ENCODE measurements around the gene PXN. TPM values are rescaled to one million over a fixed set of nuclear protein-coding genes. Genes with fewer than 3 reads are reported as not detected.
"Not testable (repeated sequence)": the region's sequence is repeated elsewhere in the genome, so short reads cannot be mapped to it uniquely, and the experiment has no call there.

The PXN gene
- total RNA-seq, 2 experiments from 2014 or later = 33.0 to 39.1 TPM

DNA sequence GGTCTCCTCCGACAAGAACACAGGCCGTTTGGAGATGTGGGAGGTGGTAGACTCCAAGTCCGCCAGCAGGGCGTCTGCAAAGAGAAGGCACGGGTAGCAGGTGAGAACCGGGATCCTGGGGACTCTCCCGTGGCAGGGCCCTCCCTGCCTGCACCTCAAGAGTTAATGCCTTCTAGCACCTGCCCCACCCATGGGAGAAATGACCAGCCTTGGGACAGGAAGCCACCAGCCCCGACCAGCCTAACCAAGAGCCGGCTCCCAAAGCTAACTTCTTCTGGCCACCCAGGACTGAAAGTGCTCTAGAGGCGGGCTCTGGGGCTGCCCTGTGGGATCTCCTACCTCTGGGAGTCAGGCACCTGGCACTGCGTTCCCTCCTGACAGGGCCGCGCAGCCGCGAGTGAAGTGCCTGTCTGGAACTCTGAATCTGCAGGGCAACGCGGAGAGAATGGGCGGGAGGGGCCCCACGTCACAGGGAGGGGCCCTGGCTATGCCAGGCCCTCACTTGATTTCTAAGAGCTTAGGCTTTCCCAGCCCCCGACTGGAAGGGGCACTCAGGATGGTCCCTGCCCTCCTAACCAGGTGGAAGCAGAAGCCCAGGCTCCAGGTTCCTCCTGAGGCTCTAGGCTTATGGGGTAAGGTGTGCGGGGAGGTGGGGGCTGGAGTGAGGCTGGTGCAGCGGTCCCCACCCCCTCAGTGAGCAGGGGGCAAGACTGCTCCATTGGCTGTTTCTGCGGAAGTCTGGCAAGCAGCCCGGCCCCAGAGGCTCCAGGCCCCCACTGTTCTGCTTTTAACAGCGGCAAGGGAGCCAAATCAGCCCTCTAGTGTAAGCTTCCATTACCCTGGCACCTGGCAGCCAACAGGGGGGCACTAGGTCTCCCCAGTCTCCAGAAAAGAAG is 41.0 kb downstream of the PXN start:
- ChIA-PET POLR2A (interaction anchor here (9.6 kb wide), 1 partner anchor 67 kb away, joined by 192 read pairs; the partner anchor contains the start of genes RNU4-1 and RNU4-2), CTCF (interaction anchor here (0.6 to 10.6 kb wide), 2 partner anchors 22 to 39 kb away, joined by 3 to 268 read pairs; partner anchors contain the start of gene PXN)

DNA sequence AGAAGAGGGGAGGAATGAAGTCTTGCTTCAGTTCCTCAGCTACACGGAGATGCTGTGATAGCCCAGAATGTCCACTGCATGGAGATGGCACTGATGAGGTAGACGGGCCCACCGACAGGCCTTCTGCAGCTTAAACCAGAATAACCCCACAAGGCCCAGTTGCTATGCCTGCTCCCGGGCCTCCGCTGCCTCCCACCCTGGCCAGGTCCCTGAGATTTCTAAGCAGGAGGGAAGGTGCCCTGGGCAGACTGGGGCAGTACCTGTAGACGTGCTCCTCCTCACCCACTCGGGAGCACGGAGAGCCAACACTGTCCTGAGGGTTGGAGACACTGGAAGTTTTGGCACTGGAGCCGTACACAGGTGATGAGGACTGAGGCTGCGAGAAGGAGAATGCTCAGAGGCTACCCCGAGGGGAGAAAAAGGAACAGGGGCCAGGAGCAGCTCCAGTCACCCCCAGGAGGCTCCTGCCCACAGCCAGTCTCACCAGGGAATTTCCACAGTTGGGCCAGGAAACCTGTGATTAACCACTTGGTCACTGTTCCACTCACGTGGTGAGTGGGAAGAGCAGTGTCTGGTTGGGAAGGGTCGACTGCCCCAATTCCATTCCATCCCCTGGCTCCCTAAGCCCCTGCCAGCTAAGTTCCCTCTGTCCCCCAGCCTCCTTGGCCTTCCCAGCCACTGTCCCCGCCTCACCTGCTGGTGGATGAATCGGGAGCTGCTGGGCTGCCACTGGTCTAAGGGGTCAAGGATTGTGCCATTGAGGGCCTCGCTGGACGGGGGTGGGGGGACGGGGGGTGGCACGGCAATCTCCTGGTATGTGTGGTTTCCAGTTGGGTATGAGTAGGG is 41.8 kb downstream of the PXN start:
- CTCF ChIA-PET = interaction anchor here (0.6 to 10.6 kb wide), 3 partner anchors 21 to 245 kb away, joined by 3 to 268 read pairs (median 3); partner anchors contain the start of gene PXN
- POLR2A ChIA-PET = no interaction called here

DNA sequence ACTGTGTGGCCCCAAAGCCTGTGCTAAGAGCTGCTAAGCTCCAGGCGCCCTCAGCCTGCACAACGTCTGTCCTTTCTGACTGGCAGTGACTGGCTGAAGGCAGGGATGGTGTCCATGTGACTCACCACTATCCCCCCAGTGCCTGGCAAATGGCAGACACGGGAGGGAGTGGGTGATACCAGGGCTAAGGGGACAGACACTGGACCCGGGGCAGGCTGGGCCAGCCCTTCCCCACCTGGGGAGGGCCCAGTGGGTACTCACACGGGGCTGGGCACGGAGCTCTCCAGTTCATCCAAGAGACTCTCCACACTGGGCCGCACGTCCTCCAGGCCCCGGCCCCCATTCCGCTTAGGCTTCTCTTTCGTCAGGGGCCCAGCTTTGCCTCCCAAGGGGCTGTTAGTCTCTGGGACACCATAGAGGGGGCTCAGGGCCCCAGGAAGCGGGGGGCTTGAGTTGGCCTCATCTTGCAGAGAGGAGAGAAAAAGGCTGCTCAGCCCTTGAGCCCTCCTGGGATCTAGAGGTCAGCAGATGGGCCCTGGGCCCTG is 43.2 kb downstream of the PXN start:
- POLR2A ChIA-PET = interaction anchor here (0.7 to 1.7 kb wide), 2 partner anchors 21 to 69 kb away, joined by 4 to 9 read pairs; partner anchors contain the start of genes RNU4-2 and RPLP0
- CTCF ChIA-PET = interaction anchor here (1.5 kb wide), 1 partner anchor 9 kb away, joined by 6 read pairs; no protein-coding TSS in a partner anchor

DNA sequence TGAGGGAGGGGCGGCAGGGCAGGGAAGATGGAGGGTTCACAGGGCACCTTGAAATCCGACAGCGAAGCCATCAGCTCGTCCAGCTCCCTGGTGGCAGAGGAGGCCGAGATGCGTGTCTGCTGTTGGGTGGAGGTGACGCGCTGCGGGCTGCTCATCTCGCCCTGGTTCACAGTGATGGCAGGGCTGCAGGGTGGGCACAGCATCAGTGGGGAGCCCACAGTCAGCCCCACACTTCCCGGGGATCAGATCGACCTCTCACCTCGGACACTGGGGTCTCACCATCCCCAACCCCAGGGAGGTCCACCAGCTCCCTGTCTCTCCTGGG is 44.0 kb downstream of the PXN start:
- ChIA-PET POLR2A (interaction anchor here (1.7 kb wide), 1 partner anchor 20 kb away, joined by 4 read pairs; the partner anchor contains the start of gene RPLP0), CTCF (interaction anchor here (0.7 to 1.7 kb wide), 4 partner anchors 9 to 45 kb away, joined by 3 to 6 read pairs (median 4); no protein-coding TSS in a partner anchor)

DNA sequence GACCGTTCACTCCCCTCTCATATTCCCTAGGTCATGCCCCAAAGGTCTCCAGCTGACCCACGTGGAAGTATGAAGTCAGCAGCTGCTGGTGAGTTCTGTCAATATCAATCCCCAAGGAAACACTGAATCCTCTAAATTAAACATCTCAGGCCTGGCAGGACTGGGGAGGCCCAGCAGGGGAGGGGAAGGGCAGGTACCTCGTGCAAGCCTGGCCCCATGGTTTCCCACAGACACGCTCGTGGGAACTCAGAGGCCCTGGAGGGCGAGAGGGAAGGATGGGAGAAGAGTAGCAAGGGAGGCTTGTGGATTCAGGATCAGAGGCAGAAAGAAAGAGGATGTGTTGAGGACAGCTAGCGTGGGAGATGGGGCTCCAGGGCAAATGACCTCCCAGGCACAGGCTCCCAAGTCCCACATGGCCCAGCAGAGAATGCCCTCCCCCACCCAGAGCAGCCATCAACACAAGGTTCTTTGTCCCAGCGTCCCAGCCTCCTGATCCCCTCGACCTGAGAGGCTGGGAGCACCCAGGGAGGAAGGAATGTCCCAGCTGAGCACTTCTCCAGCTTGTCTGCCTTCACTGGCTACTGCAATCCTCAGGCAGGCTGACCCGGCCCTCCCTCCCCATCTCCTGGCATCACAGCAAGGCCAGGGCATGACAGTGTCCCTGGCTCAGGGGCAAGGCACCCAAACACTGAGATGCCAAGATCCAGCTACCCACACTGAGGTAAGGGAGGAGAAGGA is 44.5 kb downstream of the PXN start:
- ChIA-PET CTCF (interaction anchor here (0.7 to 1.7 kb wide), 4 partner anchors 10 to 46 kb away, joined by 3 to 6 read pairs (median 4); no protein-coding TSS in a partner anchor), POLR2A (interaction anchor here (1.7 kb wide), 1 partner anchor 20 kb away, joined by 4 read pairs; the partner anchor contains the start of gene RPLP0)

DNA sequence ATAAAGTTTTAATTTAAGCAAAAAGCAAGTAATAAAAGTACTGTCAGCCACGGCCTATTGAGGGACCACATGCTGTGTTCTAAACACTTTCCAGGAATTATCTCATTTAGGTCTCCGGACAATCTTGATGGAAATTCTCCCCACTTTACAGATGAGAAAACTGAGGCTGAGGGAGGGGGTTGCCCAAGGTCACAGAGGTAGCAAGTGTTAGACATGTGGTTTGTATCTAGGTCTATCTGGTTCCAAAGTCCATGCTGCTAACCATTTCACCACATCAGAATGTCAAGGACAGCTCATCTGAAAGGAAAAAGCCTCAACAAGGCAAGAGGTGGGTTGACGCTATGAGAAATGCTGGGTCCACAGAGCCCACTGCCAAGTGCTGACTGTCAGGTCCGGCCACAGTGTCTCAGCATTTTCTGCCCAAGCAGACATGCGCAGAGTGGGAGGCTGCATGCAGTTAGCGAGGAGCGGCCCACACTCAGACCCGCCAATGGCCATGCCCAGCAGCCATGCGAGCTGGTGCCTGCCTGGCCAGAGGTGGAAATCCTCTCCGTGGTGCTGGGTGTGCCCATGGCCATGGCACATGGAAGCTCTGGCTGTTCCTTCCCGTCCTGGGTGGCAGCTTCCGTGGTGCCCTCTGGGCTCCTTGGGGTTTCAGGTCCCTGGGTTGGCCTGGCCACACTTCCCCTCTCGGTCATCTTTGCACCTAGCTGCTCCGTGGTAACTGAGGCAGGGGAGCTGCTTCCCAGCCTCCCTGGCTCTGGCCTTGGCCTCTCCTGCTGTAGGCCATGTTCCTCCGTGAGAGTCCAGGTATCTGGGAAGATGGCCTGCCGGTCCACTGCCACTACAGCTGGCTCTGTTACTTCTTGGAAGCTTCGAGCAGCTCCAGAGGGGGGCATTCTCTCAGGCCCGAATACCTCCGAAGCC is 46.6 kb downstream of the PXN start:
- ChIA-PET POLR2A (interaction anchor here (0.6 kb wide), 1 partner anchor 64 kb away, joined by 3 read pairs; no protein-coding TSS in a partner anchor), CTCF (interaction anchor here (1.0 to 1.2 kb wide), 3 partner anchors 8 to 45 kb away, joined by 3 to 4 read pairs (median 3); no protein-coding TSS in a partner anchor)

DNA sequence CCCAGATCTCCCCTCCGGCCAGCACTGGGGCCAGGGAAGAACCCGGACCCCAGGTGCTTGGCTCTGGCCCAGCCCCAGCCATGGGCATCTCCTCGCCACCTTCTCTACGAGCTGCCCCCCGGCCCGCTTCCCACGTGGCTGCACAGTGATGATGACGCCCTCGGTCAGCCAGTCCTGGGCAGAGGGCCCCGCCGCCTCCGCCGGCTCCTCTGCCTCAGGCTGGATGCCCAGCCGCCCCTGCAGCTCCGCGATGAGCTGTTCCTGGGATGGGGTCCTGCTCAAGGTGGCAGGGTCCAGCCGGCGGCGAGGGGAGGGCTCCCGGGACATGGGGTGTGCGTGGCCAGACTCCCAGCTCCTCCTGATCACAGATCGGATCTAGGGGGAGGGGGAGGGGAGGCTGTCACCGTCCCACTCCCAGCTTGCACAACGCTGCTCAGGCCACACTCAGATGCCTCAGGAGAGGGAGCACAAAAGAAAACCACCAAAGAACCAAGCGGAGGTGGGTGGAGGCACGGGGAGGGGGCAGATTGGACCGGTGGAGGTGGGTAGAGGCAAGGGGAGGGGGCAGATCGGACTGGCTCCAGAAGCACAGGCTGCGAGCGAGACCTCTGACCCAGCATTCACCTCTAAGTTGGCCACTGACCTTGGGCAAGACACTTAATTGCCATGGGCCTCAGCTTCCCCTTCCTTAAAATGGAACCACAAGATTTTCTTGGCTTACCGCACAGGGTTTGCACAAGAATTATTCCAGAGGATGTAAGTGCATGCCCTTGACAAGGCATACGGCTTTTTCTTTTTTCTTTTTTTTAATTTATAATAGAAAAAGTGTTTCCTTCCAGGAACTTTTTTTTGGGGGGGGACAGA is 48.6 kb downstream of the PXN start:
- CTCF ChIA-PET = interaction anchor here (0.9 to 1.0 kb wide), 2 partner anchors 12 to 48 kb away, joined by 3 to 5 read pairs; partner anchors contain the start of gene PXN
- POLR2A ChIA-PET = interaction anchor here (0.5 to 1.0 kb wide), 4 partner anchors 15 to 75 kb away, joined by 3 to 5 read pairs (median 4); partner anchors contain the start of gene RNU4-2

DNA sequence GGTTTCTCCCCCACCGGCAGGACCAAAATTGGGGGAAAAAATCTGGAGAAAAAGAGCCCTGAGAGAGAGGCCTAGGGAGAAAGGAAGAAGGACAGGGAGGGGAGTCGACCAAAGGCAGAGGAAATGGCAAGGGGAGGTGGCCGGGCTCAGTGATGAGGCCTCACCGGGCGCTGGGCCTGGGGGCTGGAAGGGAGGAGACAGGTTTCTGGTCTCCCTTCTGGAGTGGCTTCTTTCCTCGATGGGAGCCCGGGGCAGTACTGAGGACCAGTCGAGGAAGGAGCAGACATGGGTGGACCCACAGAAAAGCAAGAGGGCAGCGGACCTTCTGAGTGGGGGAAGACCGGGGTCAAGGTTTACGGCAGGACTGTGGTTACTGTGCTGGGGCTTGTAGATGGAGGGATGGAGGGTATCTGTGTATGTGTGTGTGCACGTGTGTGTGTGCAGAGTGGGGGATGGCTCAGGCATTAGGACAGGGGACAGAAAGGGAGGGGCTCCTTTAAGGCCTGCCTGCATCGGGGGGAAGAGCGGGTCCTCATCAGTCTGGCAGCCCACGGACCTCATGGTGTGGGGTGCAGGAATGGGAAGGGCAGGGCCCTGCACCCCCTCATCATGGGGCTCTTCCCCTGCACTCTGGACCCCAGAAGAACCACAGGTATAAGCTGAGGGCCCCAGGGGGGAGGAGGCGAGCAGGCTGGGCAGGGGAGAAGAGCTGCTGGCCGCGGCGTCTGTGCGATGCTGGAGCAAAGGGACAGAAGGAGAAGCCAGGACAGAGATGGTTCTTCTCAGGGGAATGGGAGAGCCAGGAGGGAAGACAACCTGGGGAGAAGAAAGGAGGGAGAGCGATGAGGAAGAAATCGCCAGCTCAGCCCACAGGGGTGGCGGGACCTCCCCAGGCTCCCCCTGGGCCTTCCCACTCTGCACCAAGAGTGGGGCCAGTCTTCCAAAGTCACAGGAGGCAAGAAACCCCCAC is 49.5 kb downstream of the PXN start:
- POLR2A ChIA-PET = interaction anchor here (0.5 to 0.7 kb wide), 2 partner anchors 14 to 75 kb away, joined by 3 to 4 read pairs; partner anchors contain the start of gene RNU4-2
- CTCF ChIA-PET = interaction anchor here (0.6 to 0.9 kb wide), 2 partner anchors 13 kb away, joined by 3 to 5 read pairs; no protein-coding TSS in a partner anchor

DNA sequence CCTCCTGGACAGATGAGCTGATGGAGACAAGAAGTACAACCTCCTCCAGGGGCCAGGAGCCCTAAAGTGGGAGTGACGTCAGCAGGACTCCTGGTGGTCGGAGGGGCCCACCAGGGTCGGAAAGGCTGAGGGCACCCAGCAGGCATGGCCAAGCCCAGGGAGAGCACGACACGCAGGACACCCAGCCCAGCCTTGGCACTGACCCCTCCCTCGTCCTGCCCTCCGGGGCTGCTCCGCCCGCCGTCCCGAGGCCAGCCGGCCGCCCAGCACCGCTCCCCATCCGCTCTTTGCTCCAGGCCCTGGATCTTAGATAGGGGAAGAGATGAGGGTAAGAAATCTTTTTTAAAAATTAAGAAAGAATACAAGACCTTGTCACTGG is 50.2 kb downstream of the PXN start:
- POLR2A ChIA-PET = no interaction called here
- CTCF ChIA-PET = interaction anchor here (0.6 kb wide), 2 partner anchors 9 to 14 kb away, joined by 3 read pairs; no protein-coding TSS in a partner anchor

DNA sequence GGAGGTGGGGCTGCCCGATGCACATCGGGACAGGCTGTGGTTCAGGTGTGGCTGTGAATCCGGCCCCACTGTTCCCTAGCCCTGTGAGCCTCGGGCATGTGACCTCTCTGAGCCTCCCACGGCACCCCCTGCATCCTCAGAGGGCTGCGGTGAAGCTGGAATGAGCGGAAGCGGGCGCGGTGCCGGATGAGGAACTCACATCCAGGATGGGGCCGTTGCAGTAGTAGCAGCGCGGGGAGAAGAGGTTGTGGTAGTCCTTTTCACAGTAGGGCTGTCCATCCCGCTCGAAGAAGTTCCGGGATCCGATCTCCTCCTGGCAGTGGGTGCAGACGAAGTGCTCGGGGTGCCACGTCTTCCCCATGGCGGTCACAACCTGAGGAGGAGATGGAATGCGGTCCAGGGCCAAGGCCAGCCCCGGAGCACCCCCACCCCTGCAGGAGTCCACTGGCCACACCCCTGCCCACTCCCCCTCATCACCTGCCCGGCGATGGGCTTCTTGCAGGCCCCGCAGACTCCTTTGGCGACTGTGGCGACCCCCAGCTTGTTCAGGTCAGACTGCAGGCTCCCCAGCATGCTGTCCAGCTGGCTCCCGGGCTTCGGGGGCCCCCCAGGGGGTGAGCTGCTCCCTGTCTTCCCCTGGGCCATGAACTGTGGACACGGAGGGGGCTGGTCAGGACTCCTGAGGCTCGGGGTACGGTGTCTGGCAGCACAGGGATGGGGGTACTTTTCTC is 50.7 kb downstream of the PXN start:
- CTCF ChIA-PET = interaction anchor here (0.6 kb wide), 2 partner anchors 8 to 15 kb away, joined by 3 read pairs; no protein-coding TSS in a partner anchor
- POLR2A ChIA-PET = interaction anchor here (0.5 kb wide), 1 partner anchor 9 kb away, joined by 3 read pairs; no protein-coding TSS in a partner anchor

DNA sequence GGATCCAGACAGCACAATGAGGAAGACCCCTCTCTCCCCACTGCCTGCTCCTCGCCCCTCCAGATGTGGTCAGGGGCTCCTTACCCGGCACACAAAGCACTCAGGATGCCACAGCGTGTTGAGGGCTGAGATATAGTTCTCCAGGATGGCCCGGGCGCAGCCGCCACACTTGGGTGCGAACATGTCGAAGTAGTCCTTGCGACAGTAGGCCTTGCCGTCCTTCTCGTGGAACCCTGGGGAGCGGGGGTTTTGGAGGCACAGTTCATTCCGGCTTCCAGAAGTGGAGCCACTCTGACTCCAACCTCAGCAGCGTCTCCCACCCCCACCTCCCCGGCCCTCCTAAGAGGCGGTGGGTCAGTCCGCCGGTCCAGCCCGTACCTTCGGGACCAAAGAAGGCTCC is 51.8 kb downstream of the PXN start:
- CTCF ChIA-PET = no interaction called here
- POLR2A ChIA-PET = no interaction called here

DNA sequence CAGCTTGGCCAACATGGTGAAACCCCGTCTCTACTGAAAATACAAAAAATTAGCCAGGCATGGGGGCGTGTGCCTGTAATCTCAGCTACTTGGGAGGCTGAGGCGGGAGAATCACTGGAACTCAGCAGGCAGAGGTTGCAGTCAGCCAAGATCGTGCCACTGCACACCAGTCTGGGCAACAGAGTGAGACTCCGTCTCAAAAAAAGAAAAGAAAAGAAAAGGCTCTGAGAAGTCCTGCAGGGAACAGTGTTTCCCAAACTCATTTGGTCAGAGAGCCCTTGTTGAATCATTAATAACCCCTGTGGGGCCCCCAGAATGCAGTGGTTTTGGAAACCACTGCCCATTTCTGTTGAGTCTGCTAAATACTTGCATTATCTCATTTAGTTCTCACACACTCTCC is 52.3 kb downstream of the PXN start:
- CTCF ChIA-PET, POLR2A ChIA-PET: not testable (repeated sequence)

DNA sequence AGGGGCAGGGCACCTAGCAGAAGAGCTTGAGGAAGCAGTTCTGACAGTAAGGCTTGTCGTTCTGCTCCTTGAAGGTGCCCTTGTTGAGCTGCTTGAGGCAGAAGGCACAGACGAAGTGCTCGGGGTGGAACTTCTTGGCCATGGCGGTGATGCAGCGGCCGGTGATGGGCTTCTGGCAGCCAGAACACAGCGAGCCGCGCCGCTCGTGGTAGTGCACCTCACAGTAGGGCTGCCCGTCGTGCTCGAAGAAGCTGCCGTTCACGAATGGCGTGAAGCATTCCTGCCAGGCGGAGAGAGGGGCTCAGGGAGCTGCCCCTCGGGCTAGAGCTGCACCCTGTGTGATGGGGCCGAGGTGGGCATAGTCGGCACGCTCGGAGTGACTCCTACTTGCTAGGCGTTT is 53.2 kb downstream of the PXN start:
- ChIA-PET CTCF (no interaction called here), POLR2A (interaction anchor here (2.5 kb wide), 1 partner anchor 10 kb away, joined by 11 read pairs; the partner anchor contains the start of gene RPLP0)

DNA sequence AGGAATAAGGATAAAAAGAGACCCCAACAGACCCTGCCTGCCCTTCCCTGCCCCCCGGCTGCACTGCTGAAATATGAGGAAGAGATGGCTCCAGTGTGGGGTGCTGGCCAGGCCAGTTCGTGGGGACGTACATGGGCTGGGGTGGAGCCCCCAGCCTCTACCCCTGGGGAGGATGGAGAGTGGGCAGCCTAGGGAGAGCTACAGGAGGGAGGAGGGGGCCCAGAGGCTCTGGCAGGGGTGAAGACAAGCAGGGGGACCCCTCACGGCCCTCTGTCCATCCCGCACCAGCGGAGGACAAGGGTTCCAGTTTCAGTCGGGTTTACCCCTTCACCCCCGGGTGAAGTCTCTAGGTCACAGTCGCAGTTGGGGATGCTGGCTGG is 53.6 kb downstream of the PXN start:
- ChIA-PET POLR2A (interaction anchor here (2.5 kb wide), 1 partner anchor 10 kb away, joined by 11 read pairs; the partner anchor contains the start of gene RPLP0), CTCF (no interaction called here)

Measured in activated CD8-positive, alpha-beta memory T cell treated with anti-CD3 and anti-CD28 coated beads for 36 hours (primary cell).